Fibroblast of pulmonary artery (primary cell): Measurements from ENCODE around the gene ACY1.
A peak's percentile ranks its signal among the peaks of the same experiment; 100 is the strongest.

ENCODE experiments used
- DNase-seq: peaks from one replicate; pipeline ENCODE4 v3.0.0-alpha.2; 2010; ENCODE audit warnings: low read depth
- H3K4me3 ChIP-seq: replicated peaks from 2 replicates; pipeline ENCODE4 v1.5.1; 2011; ENCODE audit warnings: low read depth, mild to moderate bottlenecking, control low read depth, low read length, moderate library complexity
- CTCF ChIP-seq: IDR thresholded peaks from 2 replicates; pipeline ENCODE4 v1.5.1; 2011; ENCODE audit warnings: mild to moderate bottlenecking, control low read depth, low read length, inconsistent platforms; ENCODE audit errors: missing control alignments

ACY1 gene

GRCh38 chr3:51961602-51962569, 21.4 kb upstream of the ACY1 start:
- no peak overlapping the region for H3K4me3 ChIP-seq
- DNase-seq: no peak
- TF ChIP-seq CTCF: no peak

- no peak for TF ChIP-seq CTCF
- no peak overlapping the region for H3K4me3 ChIP-seq
- no peak for DNase-seq
Measured at GRCh38 chr3:51962854-51963530, 20.3 kb upstream of the ACY1 start.

GRCh38 chr3:51963951-51964451, 19.3 kb upstream of the ACY1 start:
- H3K4me3 ChIP-seq: no peak overlapping the region
- no peak for TF ChIP-seq CTCF
- no peak for DNase-seq

DNA sequence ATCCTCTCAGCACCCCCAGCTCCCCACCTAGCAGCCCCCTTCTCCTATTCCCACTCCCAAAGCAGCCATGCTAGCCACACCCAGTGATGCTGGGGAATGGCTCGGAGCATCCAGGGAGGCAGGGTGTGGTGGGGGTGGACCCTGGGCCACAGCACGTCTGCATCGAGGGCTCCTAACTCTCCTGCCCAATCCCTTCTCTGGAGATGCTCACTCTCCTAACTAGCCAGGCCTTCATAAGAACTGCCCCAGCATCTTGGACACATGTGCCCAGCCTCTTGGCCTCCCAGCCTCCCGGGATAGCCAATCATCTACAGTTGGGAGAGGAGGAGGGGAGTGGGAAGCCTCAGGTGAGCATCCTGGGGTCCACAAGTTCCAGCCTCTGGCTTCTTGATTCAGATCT, 18.8 kb upstream of the ACY1 start:
- no peak for DNase-seq
- no peak overlapping the region for H3K4me3 ChIP-seq
- no peak for TF ChIP-seq CTCF

GRCh38 chr3:51966016-51966415, 17.3 kb upstream of the ACY1 start:
- no peak for DNase-seq
- no peak overlapping the region for H3K4me3 ChIP-seq
- TF ChIP-seq CTCF: no peak

DNA sequence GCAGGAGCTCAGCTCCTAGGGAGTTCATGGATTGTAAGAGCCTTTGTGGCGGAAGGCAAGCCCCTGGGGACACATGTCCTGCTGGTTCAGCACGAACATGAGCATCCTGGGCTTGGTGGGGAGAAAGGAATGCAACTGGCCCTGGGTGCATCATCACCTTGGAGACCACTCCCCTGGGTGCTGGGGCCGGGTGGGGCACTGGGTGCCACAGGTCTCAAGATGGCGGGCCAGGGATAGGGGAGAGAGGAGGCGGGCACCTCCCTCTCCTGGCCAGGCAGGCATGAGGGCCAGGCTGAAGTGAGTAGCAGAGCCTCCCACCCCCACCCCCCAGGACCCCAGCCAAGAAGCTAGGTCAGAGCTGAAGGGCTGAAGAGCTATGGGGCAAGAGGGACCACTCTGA, 16.8 kb upstream of the ACY1 start:
- no peak for DNase-seq
- TF ChIP-seq CTCF: no peak
- peak overlapping the region; percentile 67 for H3K4me3 ChIP-seq
